Neural progenitor cell (in vitro differentiated cells): ENCODE results near the gene HERC5.

Source experiments
- CTCF ChIP-seq: fragments of 200-600 bp; sonication (generic); IDR thresholded peaks from 2 replicates; pipeline ENCODE4 v1.5.1; 2017; ENCODE audit warnings: antibody characterized with exemption, mild to moderate bottlenecking
- EZH2 ChIP-seq: fragments of 200-600 bp; sonication (generic); IDR thresholded peaks from 2 replicates; pipeline ENCODE4 v1.6.1; 2017; ENCODE audit warnings: antibody characterized with exemption, mild to moderate bottlenecking, moderate library complexity

- no peak for TF ChIP-seq CTCF
- TF ChIP-seq EZH2, result no peak
Measured at GRCh38 chr4:88478247-88478646, 21.3 kb downstream of the HERC5 start.
